HG02884 (cell line): ENCODE results near the gene BSCL2.
"Not testable (repeated sequence)": the region's sequence is repeated elsewhere in the genome, so short reads cannot be mapped to it uniquely, and the experiment has no call there.

Source experiments
- ATAC-seq: cut with Tn5 transposase; IDR thresholded peaks from one replicate; pipeline ENCODE4 v1.9.1; 2021; ENCODE audit warnings: mild to moderate bottlenecking, moderate library complexity; ENCODE audit not compliant: unreplicated experiment

Gene BSCL2

DNA sequence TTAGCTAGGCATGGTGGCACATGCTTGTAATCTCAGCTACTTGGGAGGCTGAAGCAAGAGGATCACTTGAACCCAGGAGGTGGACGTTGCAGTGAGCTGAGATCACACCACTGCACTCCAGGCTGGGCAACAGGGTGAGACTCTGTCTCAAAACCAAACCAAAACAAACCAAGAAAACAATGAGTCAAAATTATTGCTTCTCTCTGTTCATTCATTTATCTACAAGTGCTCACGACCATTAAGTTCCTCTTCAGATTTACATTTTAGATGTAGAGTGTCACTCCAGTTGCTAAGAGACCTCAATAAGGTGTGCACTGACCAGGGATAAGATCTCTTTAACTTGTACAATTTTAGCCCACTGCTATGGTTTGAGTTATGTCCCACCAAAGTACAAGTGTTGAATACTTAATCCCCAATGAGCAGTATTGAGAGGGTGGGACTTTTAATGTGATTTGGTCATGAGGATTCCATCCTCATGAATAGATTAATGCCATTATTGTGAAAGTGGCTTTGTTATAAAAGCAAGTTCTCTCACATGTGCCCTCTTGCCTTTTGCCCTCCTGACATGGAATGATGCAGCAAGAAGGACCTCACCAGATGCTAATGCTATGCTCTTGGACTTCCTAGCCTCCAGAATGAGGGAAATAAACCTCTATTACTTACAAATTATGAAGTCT, 12.2 kb upstream of the BSCL2 start:
- ATAC-seq, result no peak

DNA sequence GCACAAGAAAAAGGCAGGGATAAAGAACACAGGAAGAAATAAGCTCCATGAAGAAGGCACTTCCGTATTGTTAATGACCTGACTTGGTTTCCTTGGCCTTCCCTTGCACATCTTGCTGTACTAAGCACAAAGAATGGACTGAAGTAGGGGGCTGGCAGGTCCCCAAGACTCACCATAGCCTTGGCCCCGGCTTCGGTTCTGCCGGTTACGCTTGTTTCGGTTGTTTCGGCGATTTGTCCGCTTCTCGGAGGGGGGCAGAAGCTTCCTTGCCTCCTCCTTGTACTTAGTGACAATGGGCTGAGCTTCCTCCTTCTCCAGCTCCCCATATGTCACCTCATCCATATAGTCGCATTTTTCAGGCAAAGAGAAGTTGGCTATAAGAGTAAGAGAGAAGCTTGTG, 9.6 kb upstream of the BSCL2 start:
- no peak for ATAC-seq

DNA sequence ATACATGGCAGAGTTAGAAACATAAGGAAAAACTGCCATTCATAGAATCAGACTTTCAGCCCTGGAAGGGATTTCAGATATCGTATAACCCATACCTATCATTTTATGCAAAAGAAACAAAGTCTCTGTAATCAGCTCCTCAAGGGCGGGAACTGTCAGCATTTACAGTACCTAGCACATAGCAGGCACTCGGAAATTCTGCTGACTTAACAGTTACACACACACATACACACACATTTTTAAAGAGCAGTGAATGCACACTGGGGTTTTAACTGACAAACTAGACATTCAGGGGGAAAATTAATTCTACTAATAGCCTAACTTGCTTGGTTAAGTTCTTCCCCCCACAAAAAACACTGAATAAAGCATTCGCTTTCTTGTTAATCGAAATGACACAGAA, 9.0 kb upstream of the BSCL2 start:
- ATAC-seq, result no peak

DNA sequence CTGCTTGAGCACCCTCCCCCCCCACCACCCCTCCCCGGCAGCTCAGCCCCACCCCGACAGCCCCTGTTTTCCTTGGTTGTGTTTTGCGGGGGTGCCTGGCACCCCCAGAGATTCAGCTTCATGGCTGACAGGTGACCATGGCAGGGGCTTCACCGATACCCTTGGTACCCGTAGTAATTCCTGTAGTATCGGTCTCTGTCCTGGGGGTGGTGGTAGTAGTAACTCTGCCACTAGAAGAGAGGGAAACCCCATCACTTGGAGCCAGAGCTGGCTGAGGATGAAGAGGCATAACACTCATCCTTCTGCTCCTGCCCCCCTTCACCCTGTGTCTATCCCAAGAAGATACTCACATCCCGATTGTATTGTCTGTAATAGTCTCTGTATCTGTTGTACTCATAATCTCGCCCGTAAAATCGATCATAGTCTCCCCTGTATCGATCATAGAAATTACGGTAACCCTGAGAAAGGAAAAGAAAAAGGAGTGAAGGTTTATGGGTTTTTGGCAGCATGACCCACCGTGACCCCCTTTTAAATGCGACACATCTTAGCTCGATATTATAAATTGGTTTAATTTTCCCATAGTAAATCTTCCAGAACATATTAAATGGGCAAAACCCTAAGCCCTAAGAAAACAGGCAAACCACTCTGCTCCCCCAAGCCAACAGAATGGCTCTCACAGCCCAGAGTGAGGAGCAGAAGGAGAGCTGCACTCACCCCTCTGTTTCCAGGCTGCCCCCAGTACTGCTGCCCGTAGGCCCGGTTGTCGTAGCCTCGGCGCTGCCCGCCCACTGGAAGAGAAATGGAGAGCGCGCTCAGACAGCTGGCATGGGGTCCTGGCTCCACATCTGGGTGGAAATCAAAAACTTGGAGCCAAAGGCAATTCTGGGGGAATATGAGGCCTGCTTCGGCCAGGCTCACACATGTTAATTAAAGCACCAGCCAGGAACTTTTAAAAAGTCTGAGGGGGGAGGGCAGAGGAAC, 8.2 kb upstream of the BSCL2 start:
- ATAC-seq, result no peak

DNA sequence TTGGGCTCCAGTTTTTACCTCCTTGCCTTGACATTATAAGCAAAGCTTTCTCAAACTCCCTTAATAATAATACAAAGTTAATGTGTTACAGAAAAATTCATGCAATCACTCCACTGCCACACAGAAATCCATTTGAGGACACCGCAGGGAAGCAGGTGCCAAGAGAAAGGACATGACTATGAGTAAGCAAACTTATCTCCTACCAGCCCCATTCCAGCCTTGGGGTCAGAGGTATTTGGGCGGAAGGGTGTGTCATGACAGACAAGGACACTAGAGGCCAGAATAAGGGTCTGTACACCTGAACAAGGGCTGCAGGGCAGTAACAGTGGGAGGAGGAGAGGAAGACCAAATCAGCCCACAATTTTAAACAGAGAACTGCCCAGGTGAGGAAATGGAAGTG, 6.1 kb upstream of the BSCL2 start:
- ATAC-seq, result no peak

DNA sequence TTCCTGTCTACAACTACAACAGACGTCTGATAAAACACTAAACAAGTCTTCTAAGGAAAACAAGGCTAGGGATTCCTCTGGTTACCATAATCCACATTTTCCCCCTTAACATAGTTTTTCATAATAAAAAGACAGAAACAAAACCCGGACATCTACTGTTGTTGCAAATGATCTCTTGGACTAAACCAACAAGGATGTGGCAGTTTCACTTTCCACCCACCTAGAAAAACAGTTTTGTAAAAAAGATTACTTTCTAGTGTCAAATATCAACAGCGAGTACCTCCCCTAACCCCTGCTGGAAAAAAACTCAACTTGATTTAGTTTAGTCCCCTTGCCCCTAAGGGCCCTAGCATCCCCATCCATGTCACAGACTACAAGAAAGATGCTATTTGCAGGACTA, 5.6 kb upstream of the BSCL2 start:
- ATAC-seq, result no peak

DNA sequence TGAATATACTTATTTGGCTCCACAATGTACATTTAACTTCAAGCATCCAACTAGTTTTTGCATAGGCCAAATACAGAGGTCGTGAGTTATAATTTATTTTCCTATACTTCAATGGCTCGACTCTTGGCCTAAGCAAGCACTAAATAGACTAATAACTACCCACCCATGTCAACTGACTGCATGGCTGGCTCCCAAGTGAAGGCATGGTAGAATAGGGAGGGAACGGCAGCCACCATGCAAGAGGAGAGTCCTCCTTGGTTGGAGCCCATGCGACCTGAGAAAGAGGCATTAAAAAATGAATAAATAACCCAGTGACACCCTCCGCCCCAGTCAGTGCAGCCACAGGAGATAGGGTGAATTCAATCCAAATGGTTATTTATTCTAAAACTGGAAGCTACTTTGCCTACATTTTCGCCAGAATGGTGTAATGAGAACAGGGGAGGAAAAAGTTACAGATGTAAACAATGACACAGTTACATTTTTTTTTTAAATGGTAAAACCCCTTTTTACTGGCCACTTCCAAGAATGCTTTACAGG, 5.1 kb upstream of the BSCL2 start:
- ATAC-seq, result no peak

DNA sequence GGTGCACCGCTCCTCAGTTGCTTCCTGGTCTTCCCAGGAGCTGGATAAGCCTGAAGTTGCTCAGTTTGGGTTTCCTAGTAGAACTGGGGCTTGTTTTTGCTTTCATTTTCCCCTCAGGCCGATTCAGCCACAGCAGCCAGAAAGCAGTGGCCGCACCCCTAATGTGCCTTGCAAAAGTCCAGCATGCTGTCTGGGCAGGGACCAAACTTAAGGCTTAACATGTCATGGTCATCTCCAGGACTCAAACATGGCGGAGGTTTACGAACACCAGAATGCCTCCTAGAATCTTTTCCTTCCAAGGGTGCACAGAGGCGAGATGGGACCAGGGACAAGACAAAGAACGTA, 2.7 kb upstream of the BSCL2 start:
- ATAC-seq, result no peak

DNA sequence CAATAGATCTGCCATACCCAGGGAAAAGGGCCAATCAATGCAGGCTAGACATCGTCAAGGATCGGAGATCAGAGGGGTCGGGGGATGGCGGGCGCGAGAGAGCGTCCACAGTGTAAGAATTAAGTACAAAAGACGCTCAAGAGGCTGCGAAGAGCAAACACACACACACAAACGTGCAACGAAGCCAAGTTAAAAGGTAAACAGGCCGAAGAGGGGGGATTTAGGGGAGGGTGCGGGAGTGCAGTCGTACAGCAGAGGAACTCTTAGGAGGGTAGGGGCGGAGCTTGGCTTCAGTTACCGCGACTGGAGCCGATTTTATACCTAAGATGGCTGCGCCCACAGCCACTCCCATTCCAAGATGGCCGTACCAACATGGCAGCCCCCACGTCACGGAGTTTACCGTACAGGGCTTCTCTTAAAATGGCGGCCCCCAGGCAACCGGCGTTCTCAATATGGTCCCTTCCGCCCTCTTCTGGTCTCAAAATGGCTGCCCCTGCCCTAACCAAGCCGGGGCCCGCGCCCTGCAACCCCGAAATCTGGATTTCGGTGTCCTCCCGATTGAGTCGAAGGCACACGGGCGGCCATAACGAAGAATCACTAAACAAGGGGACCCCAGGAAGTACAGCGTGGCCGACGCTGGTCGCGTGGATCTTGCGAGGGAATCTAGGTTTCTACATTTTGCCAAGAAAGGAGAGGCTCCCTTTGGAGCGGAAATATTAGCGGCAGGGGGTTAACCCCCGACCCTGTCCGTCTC, 2.2 kb upstream of the BSCL2 start:
- peak; percentile 63 for ATAC-seq

DNA sequence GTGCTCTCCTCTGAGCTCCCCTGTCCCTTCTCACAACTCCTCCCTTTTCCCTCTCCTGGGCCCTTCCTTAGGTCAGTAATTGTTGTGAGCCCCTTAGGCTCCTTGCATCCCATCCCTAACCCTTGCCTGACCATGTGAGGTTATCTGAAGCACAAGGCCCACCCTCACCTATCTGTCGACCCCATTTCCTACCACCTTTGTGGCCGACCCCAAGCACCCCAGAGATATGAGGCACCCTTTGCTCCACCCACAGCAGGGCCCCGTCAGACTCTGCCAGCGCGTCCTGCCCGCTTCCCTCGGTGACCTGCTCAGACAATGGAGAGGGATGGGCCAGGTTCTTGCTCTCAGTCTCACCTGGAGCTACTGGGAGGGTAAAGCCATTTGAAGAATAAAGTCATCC, 1.6 kb upstream of the BSCL2 start:
- ATAC-seq, result no peak

DNA sequence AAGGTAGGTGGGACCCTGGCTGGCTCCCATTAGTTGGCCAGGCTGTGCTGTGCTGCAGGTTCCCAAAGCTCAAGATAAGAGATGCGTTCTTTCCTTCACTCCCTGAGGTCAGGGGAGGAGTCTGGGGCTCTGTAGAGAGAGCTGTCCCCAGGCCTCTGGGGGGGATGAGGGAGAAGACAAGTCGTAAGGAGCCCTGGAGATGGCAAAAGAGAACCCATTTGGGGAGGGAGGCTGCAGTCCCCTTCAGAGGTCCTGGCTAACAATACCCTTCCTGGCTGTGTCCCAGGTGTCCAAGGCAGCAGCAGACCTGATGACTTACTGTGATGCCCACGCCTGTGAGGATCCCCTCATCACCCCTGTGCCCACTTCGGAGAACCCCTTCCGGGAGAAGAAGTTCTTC, 1.2 kb upstream of the BSCL2 start:
- ATAC-seq, result no peak

DNA sequence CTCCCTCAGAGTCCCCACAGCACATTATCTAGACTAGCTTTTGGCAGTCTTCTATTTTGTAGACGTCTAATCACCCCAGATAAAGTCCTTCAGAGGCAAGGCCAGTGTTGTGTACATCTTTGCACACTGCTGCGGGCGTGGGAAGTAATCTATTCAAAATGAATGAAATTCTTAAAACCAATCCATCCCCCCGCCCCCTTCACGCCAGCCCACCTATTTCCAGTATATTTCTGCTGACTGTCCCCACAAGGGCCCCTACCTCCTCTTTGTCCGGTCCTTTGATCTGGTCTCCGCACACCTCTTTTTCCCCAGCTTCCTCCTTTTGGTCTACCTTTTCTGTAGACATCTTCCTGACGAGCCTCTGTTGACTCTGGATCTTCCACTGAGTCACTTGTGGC, 375 bp downstream of the BSCL2 start:
- no peak for ATAC-seq

DNA sequence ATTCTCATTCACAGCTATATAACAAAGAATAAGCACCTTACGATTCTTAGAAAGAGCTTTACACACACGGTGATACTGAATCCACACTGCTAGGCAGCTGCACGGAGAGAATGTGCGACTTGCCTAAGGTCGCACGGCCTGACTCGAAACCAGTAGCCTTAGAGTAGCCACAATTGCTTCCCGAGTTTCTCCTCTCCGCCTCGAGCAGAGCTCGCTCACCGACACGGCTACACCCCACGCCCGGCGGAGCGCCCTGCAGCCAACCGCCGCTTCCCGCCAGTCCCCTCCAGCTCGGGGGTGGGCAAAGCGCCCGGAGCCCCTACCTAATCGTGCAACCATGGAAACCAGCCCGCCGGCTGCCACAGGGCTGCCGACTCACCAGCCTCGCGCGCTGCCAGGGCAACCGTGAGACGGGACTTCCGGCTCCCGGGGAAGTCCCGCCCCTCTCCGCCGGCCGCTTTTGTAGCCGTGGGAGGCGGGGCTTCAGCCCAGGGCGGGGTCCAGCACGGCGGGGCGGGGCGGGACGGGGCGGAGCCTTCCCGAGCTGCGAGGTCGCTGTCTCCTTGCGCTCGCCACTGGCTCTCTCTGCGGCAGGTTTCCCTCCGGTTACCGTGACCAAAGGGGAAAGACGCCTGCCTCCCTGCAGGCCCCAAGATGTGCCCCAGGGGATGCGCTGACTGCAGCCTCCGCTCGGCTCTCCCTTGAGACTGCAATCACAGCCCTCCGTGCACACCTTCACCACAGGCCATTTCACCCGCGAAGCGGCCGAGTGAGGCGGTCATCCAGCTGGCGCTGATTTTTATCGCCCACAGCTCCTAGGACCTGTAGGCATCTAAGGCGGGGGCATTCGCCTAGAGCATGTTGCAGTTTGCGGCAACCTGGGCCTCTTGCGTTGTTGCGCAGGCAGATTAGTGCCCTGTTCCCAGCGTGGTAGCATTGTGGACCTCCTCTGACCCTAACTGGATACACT, 1.1 kb downstream of the BSCL2 start:
- ATAC-seq, result peak; percentile 39

DNA sequence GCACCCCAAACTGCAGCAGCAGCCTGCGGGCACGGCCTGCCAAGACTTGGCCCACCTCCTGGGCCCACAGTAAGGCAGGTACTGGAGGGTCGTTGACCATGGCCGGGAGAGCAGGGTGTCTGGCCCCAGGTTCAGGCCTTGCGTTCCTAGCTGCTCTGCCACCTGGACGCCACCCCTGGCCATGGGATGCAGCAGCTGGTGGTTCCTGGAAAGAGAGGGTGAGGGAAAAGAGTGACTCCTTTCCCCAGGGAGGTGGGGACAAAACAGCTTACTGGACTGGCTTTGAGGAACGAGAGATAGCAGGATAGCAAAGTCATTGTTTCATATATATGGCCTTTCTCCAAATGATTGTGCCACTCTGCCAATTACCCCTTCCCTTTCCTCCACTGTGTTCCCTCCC, 1.8 kb downstream of the BSCL2 start:
- no peak for ATAC-seq

DNA sequence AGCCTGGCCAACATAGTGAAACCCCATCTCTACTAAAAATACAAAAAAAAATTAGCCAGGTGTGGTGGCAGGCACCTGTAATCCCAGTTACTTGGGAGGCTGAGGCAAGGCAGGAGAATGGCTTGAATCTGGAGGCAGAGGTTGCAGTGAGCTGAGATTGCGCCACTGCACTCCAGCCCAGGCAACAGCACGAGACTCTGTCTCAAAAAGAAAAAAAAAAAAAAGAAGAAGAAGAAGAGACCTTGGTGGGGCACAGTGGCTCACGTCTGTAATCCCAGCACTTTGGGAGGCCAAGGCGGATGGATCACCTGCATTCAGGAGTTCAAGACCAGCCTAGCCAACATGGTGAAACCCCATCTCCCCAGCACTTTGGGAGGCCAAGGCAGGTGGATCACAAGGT, 3.3 kb downstream of the BSCL2 start:
- ATAC-seq, result not testable (repeated sequence)

DNA sequence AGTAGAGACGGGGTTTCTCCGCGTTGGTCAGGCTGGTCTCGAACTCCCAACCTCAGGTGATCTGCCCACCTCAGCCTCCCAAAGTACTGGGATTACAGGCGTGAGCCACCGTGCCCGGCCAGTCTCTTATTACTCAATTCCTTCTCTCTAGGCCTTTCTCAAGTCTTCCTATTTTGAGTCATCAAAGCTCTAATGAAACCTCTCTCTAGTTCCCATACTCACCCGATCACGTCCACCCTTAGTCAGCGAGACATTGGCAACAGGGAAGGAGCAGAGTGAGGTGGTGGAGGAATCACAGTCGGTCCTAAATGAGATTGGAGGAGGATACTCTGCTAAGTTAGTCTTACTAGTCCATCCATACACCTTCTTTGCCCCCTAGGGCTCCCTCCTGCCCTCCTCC, 5.0 kb downstream of the BSCL2 start:
- ATAC-seq, result no peak

DNA sequence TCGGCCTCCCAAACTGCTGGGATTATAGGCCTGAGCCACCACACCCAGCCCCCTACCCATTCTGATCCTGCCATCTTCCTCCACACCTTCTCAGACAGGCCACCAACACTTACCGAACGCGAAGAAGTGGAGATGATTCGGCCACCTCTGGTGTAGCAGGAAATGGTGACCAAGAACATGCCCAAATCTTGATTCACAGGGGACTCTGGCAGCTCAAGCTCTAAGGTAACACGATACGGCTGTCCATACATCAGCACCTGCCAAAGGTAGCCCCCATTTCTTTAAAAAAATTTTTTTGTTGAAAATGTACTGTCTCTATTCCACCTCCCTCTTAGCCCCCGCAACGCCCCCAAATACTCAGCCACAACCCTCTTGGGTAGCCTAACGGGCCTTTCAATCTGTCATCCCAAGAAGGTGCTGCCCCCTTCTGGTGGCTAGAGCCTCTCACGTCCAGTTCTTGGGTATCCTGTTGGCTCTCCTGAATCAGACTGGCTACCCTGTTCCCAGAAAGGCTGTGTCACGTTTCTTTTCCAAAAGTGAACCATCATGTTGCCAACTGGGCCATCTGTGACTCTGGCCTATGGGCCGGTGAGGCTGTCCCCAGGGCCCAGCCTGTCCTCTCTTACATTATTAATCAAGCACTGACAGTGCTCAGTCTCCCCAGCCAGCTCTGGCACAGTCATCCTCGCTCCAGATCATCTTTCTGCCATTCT, 12.6 kb downstream of the BSCL2 start:
- no peak for ATAC-seq

DNA sequence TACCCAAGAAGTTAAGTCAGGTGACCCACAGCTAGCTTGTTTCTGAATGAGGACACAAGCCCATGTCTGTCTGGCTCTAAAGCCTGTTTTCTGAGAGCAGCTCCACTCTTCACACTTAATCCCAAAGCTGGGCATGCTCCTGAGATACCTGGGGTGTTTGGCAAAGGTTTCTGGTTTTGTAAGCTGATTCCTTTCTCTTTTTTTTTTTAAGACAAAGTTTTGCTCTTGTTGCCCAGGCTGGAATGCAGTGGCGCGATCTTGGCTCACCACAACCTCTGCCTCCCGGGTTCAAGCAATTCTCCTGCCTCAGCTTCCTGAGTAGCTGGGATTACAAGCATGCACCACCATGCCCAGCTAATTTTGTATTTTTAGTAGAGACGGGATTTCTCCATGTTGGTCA, 13.6 kb downstream of the BSCL2 start:
- not testable (repeated sequence) for ATAC-seq

DNA sequence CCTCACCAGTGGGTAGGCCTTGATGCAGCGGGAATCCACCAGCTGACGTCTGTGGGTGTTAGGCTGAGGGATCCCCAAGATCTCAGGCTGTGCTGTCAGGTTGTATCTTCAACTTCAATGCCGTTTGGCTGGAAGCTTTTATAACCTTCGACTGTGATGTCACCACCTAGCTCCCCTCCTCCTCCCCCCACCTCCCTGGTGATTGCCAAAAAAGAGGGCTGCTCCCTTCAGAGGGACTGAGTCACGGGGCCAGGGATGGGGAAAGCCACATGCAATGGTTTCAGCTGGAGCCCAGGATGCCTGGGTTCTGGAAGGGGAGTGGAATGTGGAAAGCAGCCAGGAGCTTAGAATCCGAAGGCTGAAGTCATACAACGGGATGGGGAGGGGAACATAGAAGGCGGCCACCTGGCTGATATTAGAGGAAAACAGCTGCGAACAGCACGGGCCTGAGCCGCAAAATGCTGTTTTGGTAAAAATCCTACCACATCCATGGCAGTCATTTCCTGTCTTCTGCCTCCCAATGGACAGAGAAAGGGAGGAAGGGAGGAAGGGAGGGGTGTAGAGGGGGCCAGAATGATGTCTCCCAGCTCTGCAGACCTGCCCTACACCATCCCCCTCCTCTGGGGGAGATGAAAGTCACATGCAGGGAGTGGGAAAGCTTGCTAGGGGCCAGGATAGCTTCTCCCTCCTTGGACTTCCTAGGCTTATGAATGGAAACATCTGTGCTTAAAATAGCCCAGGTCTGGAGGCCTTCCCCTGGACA, 17.6 kb downstream of the BSCL2 start, which contains the start of gene LRRN4CL:
LRRN4CL (minus strand) TSS at position 110 of the 763 bp plus-strand sequence. CDS start 1,022 bp downstream, outside the sequence.
- no peak for ATAC-seq
